Endothelial cell of umbilical vein (primary cell): ENCODE measurements around the gene PTGES3L. TPM values are rescaled to one million over a fixed set of nuclear protein-coding genes. Genes with fewer than 3 reads are reported as not detected.

ENCODE experiments used
- BruUV-seq: library from RNA; stranded (reverse); fragments of 400-500 nt; replicated peaks from 2 replicates; lab custom pipeline; 2021; lab: Mats Ljungman, UMichigan
- CTCF ChIA-PET: fragments of 300-600, 350-600 bp; sonication (Branson Sonifier 250); formaldehyde crosslinking; loops from one replicate; lab custom pipeline; 2021; ENCODE audit warnings: antibody characterized with exemption, inconsistent platforms; lab: Charles Lee
- POLR2A ChIA-PET: fragments of 300-600, 350-600 bp; sonication (Branson Sonifier 250); formaldehyde crosslinking; loops from one replicate; lab custom pipeline; 2021; ENCODE audit warnings: antibody characterized with exemption, inconsistent platforms; lab: Charles Lee
- DNase-seq: peaks from one replicate; pipeline ENCODE4 v3.0.0-alpha.2; 2011; ENCODE audit warnings: low read depth, low spot score
- FAIRE-seq: peaks from 2 replicates; lab custom pipeline; 2011; peaks lifted over from hg19 to GRCh38; lab: Jason Lieb, UNC
- H2AFZ ChIP-seq: 2 replicates; pipeline ENCODE4 v1.6.0; 2012; ENCODE audit warnings: low read depth, low read length, control low read depth, inconsistent platforms
- H3K27ac ChIP-seq: 2 replicates; pipeline ENCODE4 v1.5.1; 2011; ENCODE audit warnings: low read depth, mild to moderate bottlenecking, control low read depth, low read length, moderate library complexity; ENCODE audit not compliant: insufficient read depth
- H3K27me3 ChIP-seq, 2 experiments: 2 replicates each; pipeline versions ENCODE4 v1.6.0 to v1.6.1; 2011; ENCODE audit warnings: low read length in 2 of 2, mixed read lengths in 1 of 2; ENCODE audit not compliant: control insufficient read depth in 2 of 2, insufficient read depth in 2 of 2
- H3K36me3 ChIP-seq, 2 experiments: 2 replicates in 1 of 2; 3 replicates in 1 of 2; pipeline ENCODE4 v1.5.1; 2011; ENCODE audit warnings: low read length in 2 of 2, mild to moderate bottlenecking in 1 of 2, moderate library complexity in 1 of 2; ENCODE audit not compliant: control insufficient read depth in 2 of 2, insufficient read depth in 2 of 2; ENCODE audit errors: extremely low read depth in 1 of 2
- H3K4me1 ChIP-seq: 3 replicates; pipeline ENCODE4 v1.5.1; 2011; ENCODE audit warnings: mild to moderate bottlenecking, low read length; ENCODE audit not compliant: control insufficient read depth, insufficient read depth; ENCODE audit errors: extremely low read depth
- H3K4me2 ChIP-seq: 2 replicates; pipeline ENCODE4 v1.6.1; 2011; ENCODE audit warnings: low read length, control low read depth, mixed read lengths; ENCODE audit not compliant: insufficient read depth
- H3K4me3 ChIP-seq, 3 experiments: fragments of 200-600 bp in 1 of 3; sonication (generic), shearing (Covaris generic) in 1 of 3; replicated peaks in 1 of 3; 2 replicates each; pipeline ENCODE4 v1.5.1; 2011 to 2016; ENCODE audit warnings: control low read depth in 3 of 3, low read length in 3 of 3, mild to moderate bottlenecking in 2 of 3, inconsistent platforms in 1 of 3, low read depth in 1 of 3, moderate library complexity in 1 of 3; ENCODE audit not compliant: insufficient read depth in 1 of 3
- H3K79me2 ChIP-seq: 2 replicates; pipeline ENCODE4 v1.6.0; 2012; ENCODE audit warnings: low read length, inconsistent platforms; ENCODE audit not compliant: control insufficient read depth, insufficient read depth
- H3K9ac ChIP-seq: replicated peaks from 2 replicates; pipeline ENCODE3; 2011; ENCODE audit warnings: low read length, control low read depth; ENCODE audit not compliant: insufficient read depth; ENCODE audit errors: extremely low read depth
- H3K9me1 ChIP-seq: replicated peaks from 3 replicates; pipeline ENCODE4 v1.6.0; 2011; ENCODE audit warnings: mild to moderate bottlenecking, low read length; ENCODE audit not compliant: control insufficient read depth, insufficient read depth; ENCODE audit errors: extremely low read depth
- H3K9me3 ChIP-seq: replicated peaks from 2 replicates; pipeline ENCODE4 v1.5.1; 2012; ENCODE audit warnings: low read length, inconsistent platforms; ENCODE audit not compliant: control insufficient read depth, insufficient read depth
- H4K20me1 ChIP-seq: replicated peaks from 2 replicates; pipeline ENCODE3; 2011; ENCODE audit warnings: mild to moderate bottlenecking, low read length; ENCODE audit not compliant: control insufficient read depth, insufficient read depth; ENCODE audit errors: extremely low read depth
- EZH2 ChIP-seq: IDR thresholded peaks from 2 replicates; pipeline ENCODE4 v1.6.1; 2012; ENCODE audit warnings: borderline replicate concordance, low read depth, mild to moderate bottlenecking, moderate library complexity, low read length, inconsistent platforms; ENCODE audit not compliant: severe bottlenecking
- FOS ChIP-seq: IDR thresholded peaks from 2 replicates; pipeline ENCODE4 v1.6.1; 2011; ENCODE audit warnings: mild to moderate bottlenecking, low read length, moderate library complexity, borderline replicate concordance; ENCODE audit not compliant: insufficient read depth
- GATA2 ChIP-seq: IDR thresholded peaks from 2 replicates; pipeline ENCODE4 v1.7.0; 2011; ENCODE audit warnings: low read depth, mild to moderate bottlenecking, moderate library complexity, mixed read lengths, low read length; ENCODE audit not compliant: insufficient read length, insufficient read depth
- JUN ChIP-seq: IDR thresholded peaks from 2 replicates; pipeline ENCODE4 v1.6.1; 2011; ENCODE audit warnings: borderline replicate concordance, low read depth; ENCODE audit not compliant: insufficient read length, insufficient read depth
- MAX ChIP-seq: IDR thresholded peaks from 2 replicates; pipeline ENCODE4 v1.6.1; 2011; ENCODE audit not compliant: insufficient read depth, insufficient read length
- MYC ChIP-seq: IDR thresholded peaks from one replicate; pipeline ENCODE4 v1.6.1; 2011; ENCODE audit warnings: mild to moderate bottlenecking, low read depth, low read length
- POLR2A ChIP-seq: IDR thresholded peaks from 2 replicates; pipeline ENCODE4 v1.6.1; 2012; ENCODE audit warnings: low read depth, mild to moderate bottlenecking, control low read depth, low read length
- POLR2AphosphoS5 ChIP-seq: IDR thresholded peaks from 2 replicates; pipeline ENCODE4 v1.6.1; 2012; ENCODE audit warnings: low read depth, mild to moderate bottlenecking, control low read depth, low read length, moderate library complexity; ENCODE audit not compliant: insufficient read depth
- dilution Hi-C: fragments of 300-500 bp; cut with MboI; formaldehyde crosslinking; loops from one replicate; pipeline ENCODE4 v1.15.0; 2019; ENCODE audit warnings: low sequenced_read_pairs; ENCODE audit not compliant: extremely low pct_ligation_motif_present
- intact Hi-C: fragments of 100-400 bp; cut with micrococcal nuclease; formaldehyde crosslinking; loops from one replicate; pipeline ENCODE4 v1.10.0; 2022
- polyA plus RNA-seq, 4 experiments: library from polyadenylated mRNA; depleted of rRNA in 3 of 4; stranded (reverse) in 3 of 4; unstranded in 1 of 4; fragments of >200 nt; gene quantifications; 2 replicates each; pipeline versions ENCODE4 v1.2.1 to v1.2.3, GENCODE V29; 2011 to 2012; ENCODE audit warnings: missing spikeins in 1 of 4
- total RNA-seq: library from RNA; stranded (reverse); gene quantifications from 2 replicates; pipeline ENCODE4 v1.2.3, GENCODE V29; 2021
- TF ChIP-seq, protein P1 (sequence below), 2 donors: IDR thresholded peaks; 1 replicate in 1 of 2; 2 replicates in 1 of 2; pipeline ENCODE4 v1.5.1; 2011; ENCODE audit warnings: low read length in 2 of 2, mild to moderate bottlenecking in 2 of 2, moderate library complexity in 2 of 2, control low read depth in 1 of 2, inconsistent platforms in 1 of 2, low read depth in 1 of 2; ENCODE audit not compliant: insufficient read depth in 1 of 2; ENCODE audit errors: extremely low read depth in 1 of 2

The PTGES3L gene
- total and polyA plus RNA-seq, 2 donors (not counting 3 experiments of a cell fraction or from before 2014, with no cell fraction given): 0.23 TPM; not detected in 1

- FAIRE-seq (no peak), DNase-seq (no peak)
- Histone ChIP-seq H3K9ac (no peak overlapping the region), H4K20me1 (no peaks in the 10 kb centered on the region), H3K9me1 (no peaks in the 10 kb centered on the region), H3K4me2 (no peak overlapping the region), H2AFZ (no peak overlapping the region), H3K27me3 (no peaks in the 10 kb centered on the region), H3K36me3 (peaks cover 20 to 25% of the 10 kb centered on the region in 2 experiments), H3K4me1 (peaks cover 6% of the 10 kb centered on the region), H3K9me3 (no peaks in the 10 kb centered on the region), H3K79me2 (no peaks in the 10 kb centered on the region), H3K27ac (no peak overlapping the region), H3K4me3 (no peak overlapping the region)
- dilution Hi-C loops (no loop called here), intact Hi-C loops (no loop called here)
- ChIA-PET CTCF (no interaction called here), POLR2A (no interaction called here)
- TF ChIP-seq EZH2: no peak
- no peak for TF ChIP-seq POLR2AphosphoS5
- TF ChIP-seq, protein P1, sequence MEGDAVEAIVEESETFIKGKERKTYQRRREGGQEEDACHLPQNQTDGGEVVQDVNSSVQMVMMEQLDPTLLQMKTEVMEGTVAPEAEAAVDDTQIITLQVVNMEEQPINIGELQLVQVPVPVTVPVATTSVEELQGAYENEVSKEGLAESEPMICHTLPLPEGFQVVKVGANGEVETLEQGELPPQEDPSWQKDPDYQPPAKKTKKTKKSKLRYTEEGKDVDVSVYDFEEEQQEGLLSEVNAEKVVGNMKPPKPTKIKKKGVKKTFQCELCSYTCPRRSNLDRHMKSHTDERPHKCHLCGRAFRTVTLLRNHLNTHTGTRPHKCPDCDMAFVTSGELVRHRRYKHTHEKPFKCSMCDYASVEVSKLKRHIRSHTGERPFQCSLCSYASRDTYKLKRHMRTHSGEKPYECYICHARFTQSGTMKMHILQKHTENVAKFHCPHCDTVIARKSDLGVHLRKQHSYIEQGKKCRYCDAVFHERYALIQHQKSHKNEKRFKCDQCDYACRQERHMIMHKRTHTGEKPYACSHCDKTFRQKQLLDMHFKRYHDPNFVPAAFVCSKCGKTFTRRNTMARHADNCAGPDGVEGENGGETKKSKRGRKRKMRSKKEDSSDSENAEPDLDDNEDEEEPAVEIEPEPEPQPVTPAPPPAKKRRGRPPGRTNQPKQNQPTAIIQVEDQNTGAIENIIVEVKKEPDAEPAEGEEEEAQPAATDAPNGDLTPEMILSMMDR (IDR thresholded peaks at IDR 0.05; ENCODE audit: extremely low read depth in 1 of 2, insufficient read depth in 1 of 2, low read depth in 1 of 2, low read length in 2 of 2): no peak
- TF ChIP-seq MYC: no peak
- TF ChIP-seq POLR2A: no peak
- no peak for TF ChIP-seq JUN
- no peak for TF ChIP-seq MAX
- no peak for TF ChIP-seq FOS
- no peak for TF ChIP-seq GATA2
- no TSS peak for BruUV-seq
Measured at GRCh38 chr17:42991471-42991870, 11.6 kb upstream of the PTGES3L start.
